ENCODE results near the gene RHBDL3. TPM values are rescaled to one million over a fixed set of nuclear protein-coding genes. Genes with fewer than 3 reads are reported as not detected.

RHBDL3 gene
- total and polyA plus RNA-seq, 10 of the 15 experiments (the other 5 are each of a cell fraction or from before 2014, with no cell fraction given), result 0.04 to 0.24 (median 0.04) TPM; not detected in 5

GRCh38 chr17:32241640-32242039 is 24.0 kb upstream of the RHBDL3 start (continued):
- TF ChIP-seq, protein P1, sequence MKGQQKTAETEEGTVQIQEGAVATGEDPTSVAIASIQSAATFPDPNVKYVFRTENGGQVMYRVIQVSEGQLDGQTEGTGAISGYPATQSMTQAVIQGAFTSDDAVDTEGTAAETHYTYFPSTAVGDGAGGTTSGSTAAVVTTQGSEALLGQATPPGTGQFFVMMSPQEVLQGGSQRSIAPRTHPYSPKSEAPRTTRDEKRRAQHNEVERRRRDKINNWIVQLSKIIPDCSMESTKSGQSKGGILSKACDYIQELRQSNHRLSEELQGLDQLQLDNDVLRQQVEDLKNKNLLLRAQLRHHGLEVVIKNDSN (IDR thresholded peaks at IDR 0.05; ENCODE audit: borderline replicate concordance, extremely low read length, insufficient read depth, low read depth, low read length), result no peak
- TF ChIP-seq CBX5 (IDR thresholded peaks at IDR 0.05; ENCODE audit: low read depth) (no peak), FOXK2 (IDR thresholded peaks at IDR 0.05) (no peak), POLR2AphosphoS2 (IDR thresholded peaks at IDR 0.05; ENCODE audit: low read depth, low read length) (no peak)
- TF ChIP-seq, protein P2, sequence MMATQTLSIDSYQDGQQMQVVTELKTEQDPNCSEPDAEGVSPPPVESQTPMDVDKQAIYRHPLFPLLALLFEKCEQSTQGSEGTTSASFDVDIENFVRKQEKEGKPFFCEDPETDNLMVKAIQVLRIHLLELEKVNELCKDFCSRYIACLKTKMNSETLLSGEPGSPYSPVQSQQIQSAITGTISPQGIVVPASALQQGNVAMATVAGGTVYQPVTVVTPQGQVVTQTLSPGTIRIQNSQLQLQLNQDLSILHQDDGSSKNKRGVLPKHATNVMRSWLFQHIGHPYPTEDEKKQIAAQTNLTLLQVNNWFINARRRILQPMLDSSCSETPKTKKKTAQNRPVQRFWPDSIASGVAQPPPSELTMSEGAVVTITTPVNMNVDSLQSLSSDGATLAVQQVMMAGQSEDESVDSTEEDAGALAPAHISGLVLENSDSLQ (IDR thresholded peaks at IDR 0.05), result no peak

- no peak for TF ChIP-seq YBX1 (IDR thresholded peaks at IDR 0.05)
- TF ChIP-seq POU2F2 (IDR thresholded peaks at IDR 0.05; ENCODE audit: borderline replicate concordance, low read depth, low read length), result no peak
- Histone ChIP-seq H3K27ac (ENCODE audit: control insufficient read depth, insufficient read depth) (no peak overlapping the region), H3K4me1 (ENCODE audit: control insufficient read depth, insufficient read depth, low read length) (no peaks in the 10 kb centered on the region), H4K20me1 (ENCODE audit: control insufficient read depth, insufficient read depth) (no peaks in the 10 kb centered on the region), H3K9ac (ENCODE audit: control insufficient read depth, insufficient read depth, low read length) (no peak overlapping the region), H3K27me3 (replicated peaks in 1 of 2; ENCODE audit: control insufficient read depth in 2 of 2, insufficient read depth in 2 of 2, low read length in 1 of 2) (no peaks in the 10 kb centered on the region), H3K4me2 (ENCODE audit: control insufficient read depth, insufficient read depth) (no peak overlapping the region), H3K79me2 (ENCODE audit: control insufficient read depth, insufficient read depth, low read length) (no peaks in the 10 kb centered on the region), H3K9me3 (replicated peaks; ENCODE audit: control insufficient read depth, insufficient read depth, low read length) (no peaks in the 10 kb centered on the region), H3K36me3 (ENCODE audit: control insufficient read depth in 2 of 2, insufficient read depth in 2 of 2, low read length in 1 of 2) (no peaks in the 10 kb centered on the region), H2AFZ (ENCODE audit: control insufficient read depth, low read depth, low read length) (no peak overlapping the region), H3K4me3 (no peak overlapping the region)
- ChIA-PET SMC1A (ENCODE audit: uncharacterized antibody, unreplicated experiment) (interaction anchor here (1.5 kb wide), 1 partner anchor 29 kb away, joined by 3 read pairs; no protein-coding TSS in a partner anchor), POLR2A (no interaction called here), CTCF (interaction anchor here (8.0 kb wide), 1 partner anchor 68 kb away, joined by 132 read pairs; no protein-coding TSS in a partner anchor), RAD21 (ENCODE audit: unreplicated experiment) (no interaction called here)
- intact Hi-C loops (cut with micrococcal nuclease; ENCODE audit: unreplicated experiment), result no loop called here
- WGBS (ENCODE audit: insufficient coverage, insufficient replicate concordance, low lambda C conversion rate, missing lambda C conversion rate), result 58% methylated on average over 3 of the region's 3 CpGs
- no TSS peak for BruUV-seq (replicated peaks)
- FAIRE-seq, result no peak
- DNase-seq (ENCODE audit: low read depth, low spot score), result no peak
- in situ Hi-C loops (cut with MboI), result no loop called here
- no peak for ATAC-seq
Measured at GRCh38 chr17:32249475-32249874, 16.2 kb upstream of the RHBDL3 start.
